ENCODE results near the gene BCCIP.

The BCCIP gene

GRCh38 chr10:125844751-125845221 is 21.4 kb downstream of the BCCIP start:
- no peak for DNase-seq (ENCODE audit: low read depth)

GRCh38 chr10:125845617-125846016 is 22.3 kb downstream of the BCCIP start:
- no peak for DNase-seq (ENCODE audit: low read depth)

DNA sequence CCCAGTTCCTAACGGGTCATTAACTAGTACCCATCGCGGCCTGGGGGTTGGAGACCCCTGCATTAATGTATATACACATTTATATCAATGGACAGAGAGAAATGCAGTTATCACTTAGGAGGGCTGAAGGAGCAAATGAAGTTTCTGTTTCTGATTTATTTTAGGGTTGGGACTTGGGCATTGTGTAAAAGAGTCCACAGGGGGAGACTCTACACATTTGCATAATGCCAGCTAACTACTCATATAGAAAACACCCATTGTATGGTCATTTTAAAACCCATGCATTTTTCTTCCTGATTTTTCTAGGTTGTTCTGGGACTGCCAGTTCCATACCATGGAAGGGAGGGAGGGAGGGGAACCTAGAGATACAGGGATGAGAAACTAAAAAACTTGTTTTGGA is 23.5 kb downstream of the BCCIP start:
- no peak for DNase-seq (ENCODE audit: low read depth)

GRCh38 chr10:125848371-125848770 is 25.0 kb downstream of the BCCIP start:
- DNase-seq (ENCODE audit: low read depth): no peak

- no peak for DNase-seq (ENCODE audit: low read depth)
These were observed 25.5 kb downstream of the BCCIP start for GRCh38 chr10:125848857-125849256.

- DNase-seq (ENCODE audit: low read depth): no peak
These were observed 26.1 kb downstream of the BCCIP start for GRCh38 chr10:125849448-125849847.

DNA sequence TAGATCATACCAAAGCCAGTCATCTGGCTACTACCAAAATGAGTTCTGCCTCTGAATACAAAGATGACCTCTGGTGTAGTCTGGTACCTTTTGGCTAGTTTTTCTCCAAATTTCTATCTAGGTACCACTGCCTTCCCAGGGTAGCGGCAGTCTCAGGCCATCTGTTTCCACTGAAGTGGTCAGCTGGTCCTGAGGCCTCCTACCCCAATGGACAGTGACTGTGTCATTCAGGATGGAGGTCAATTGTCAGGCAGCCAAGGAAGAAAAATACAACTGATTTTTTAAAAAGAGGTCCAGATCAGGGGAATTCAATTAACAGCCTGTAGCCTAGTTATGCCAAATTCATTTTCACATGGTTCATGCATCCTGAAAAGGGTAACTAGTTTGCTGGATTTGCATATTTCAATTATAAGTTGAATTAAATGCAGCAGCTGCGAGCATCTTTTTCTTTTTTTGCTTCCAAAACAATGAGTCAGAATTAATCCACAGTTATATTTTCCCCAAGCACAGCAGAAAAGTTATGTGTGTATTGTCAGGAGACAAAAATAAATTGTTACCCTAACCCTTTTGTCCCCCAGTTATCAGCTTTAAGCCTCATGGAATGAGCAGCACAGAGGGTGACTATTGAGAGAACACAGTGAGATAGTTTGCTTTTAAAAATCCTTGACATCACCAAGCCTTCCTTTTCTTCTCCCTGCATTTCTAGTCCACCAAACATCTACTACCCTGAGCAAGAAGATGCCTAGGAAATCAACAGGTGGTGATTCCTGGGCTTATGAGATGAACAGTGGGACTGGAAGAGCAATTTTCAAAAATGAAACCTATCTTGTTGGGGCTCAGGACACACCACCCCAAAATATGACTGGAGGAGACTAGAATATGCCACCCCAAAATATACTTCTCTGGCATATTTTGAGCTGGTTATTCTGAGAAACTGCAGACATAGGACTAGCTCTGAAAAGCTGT is 27.7 kb downstream of the BCCIP start:
- DNase-seq (ENCODE audit: low read depth): no peak

GRCh38 chr10:125852487-125852886 is 29.1 kb downstream of the BCCIP start:
- DNase-seq (ENCODE audit: low read depth): no peak

- no peak for DNase-seq (ENCODE audit: low read depth)
These were observed 33.9 kb downstream of the BCCIP start for GRCh38 chr10:125857185-125857760.

DNA sequence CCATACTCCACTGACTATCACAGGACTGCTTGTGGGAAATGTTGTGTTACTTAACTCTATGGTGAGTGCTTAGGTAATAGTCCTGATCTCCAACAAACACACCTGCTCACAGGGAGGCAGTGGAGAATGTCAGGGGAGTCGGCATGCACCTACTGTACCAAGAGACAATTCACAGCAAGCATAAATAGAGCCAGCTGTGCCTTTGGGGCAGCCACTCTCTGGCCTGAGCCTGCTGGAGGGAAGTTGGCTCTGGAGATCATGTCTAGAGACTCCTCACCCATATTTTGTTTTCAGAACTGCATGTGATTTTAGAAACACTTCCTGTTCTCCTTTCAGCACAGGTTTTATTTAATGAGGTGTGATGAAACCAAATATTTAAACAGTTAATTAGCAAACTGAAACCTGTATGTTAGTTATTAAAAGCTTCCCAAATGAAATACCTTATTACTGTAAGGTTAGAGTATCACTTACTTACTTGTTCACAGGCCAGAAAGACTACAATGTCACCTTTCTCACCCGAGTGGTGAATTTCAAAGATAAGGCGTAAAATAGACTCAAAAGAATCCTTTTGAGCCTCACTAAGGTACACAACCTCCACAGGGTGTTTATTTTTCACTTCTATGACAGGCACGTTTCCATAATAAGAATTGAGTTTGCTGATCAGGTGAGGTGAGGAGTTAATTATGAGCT is 35.9 kb downstream of the BCCIP start:
- no peak for DNase-seq (ENCODE audit: low read depth)

DNA sequence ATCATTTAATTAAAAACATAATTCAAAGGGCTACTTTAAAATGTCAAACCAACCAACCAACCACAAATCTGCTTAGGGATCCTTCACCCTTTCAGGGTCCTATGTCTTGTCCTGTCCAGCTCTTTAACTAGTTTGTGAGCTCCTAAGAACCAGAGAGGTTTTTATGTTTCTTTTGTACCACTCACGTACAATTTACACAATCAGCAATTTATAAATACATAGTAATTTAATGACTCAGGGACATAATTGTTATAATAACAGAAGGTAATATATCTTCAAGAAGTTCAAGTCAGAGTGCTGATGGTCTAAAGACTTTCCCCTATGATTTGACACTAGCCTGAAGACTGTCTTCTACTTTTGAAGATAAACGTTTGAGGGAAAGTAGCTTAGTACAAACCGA is 41.8 kb downstream of the BCCIP start:
- no peak for DNase-seq (ENCODE audit: low read depth)

DNA sequence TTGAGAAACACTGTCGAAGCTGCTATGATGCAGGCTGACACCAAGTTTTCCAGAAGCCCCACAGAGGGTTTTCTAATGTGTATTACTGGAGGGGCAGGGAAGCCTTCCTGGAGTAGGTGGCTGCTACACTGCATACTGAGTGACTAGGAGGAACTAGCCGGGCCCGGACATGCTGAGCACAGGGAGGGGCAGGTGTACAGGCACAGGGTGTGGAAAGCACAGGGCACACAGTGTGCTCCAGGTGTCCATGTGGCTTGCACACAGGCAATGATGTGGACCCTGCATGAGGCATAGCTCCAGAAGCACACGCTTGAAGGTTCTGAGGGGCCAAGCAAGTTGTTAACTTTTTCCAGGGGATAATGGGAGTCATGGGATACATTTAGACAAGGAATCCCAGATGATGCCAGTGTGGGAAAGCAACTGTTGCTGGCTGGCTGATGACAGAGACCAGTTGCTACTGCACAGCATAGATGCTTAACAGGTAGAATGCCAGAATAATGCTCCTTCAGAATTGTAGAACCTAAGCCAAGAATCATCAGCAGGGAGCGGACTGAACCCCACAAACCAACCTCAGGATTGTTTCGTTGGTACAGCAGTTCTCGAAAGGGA is 43.2 kb downstream of the BCCIP start:
- no peak for DNase-seq (ENCODE audit: low read depth)

GRCh38 chr10:125868372-125868975 is 45.1 kb downstream of the BCCIP start:
- no peak for DNase-seq (ENCODE audit: low read depth)

- DNase-seq (ENCODE audit: low read depth): no peak
These were observed 48.0 kb downstream of the BCCIP start for GRCh38 chr10:125871338-125871737.

- DNase-seq (ENCODE audit: low read depth): no peak
These were observed 55.9 kb downstream of the BCCIP start for GRCh38 chr10:125878957-125879835.

- DNase-seq (ENCODE audit: low read depth): no peak
These were observed 57.4 kb downstream of the BCCIP start for GRCh38 chr10:125880719-125881118.

DNA sequence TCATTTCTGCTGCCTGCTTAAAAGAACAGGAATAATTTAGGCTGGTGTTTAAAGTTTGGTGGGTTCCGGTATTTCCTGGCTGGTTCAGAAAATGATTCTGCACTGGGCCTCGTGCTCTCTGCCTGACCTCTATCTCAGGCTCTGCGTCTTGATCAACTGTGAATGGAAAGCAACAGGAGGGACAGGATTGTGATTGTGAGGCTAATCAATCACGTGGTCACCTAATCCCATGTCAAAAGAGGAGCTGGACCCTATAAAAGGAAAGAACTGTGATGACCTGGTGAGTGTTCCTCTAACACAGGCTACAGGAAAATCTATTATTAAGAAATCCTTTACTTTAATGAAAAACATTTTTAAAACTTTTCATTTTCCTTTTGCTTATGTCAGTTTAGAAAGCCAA is 57.8 kb downstream of the BCCIP start, which contains the start of gene DHX32:
TSS of gene DHX32 (minus strand) at position 101 of the 400 bp plus-strand sequence. CDS start 468 bp downstream, outside the sequence.
- DNase-seq (ENCODE audit: low read depth): no peak

DNA sequence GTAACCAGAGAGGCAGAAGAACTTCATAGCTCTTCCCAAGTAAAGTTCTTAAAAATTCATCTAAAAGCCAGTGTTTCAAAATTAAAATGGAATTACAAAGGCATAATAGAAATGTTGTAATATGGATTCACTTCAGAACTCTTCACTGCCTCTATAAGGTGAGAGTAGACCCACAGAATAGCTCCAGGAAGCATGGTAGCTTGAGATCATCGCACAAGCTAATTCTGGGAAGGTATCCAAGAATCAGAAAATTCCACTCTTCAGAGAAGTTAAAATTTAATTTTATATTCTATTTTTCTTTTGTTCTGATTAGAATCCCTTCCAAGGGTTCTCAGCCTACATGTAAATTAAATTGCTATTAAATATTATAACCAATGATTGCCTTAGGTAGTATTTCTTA is 59.2 kb downstream of the BCCIP start:
- DNase-seq (ENCODE audit: low read depth): no peak

- no peak for DNase-seq (ENCODE audit: low read depth)
These were observed 59.9 kb downstream of the BCCIP start for GRCh38 chr10:125883211-125883610.

All from stimulated activated CD4-positive, alpha-beta T cell treated with anti-CD3 and anti-CD28 coated beads, Interleukin-2, amount 100 ng/mL, for 4 hours (primary cell).